GM23338 (cell line): Measurements from ENCODE around the gene CITED4. TPM values are rescaled to one million over a fixed set of nuclear protein-coding genes. Genes with fewer than 3 reads are reported as not detected.

Source experiments
- ATAC-seq: fragments of 200-7000 bp; cut with Tn5 transposase; 3 replicates; pipeline ENCODE4 v1.9.1; 2020
- DNase-seq: peaks from one replicate; pipeline ENCODE4 v3.0.0-alpha.2; 2015; ENCODE audit warnings: low spot score
- H2AFZ ChIP-seq: fragments of 200-600 bp; sonication (generic); 2 replicates; pipeline ENCODE4 v1.8.0; 2016; ENCODE audit warnings: antibody characterized with exemption, mild to moderate bottlenecking, moderate library complexity
- H3F3A ChIP-seq: fragments of 200-600 bp; sonication (generic); replicated peaks from 2 replicates; pipeline ENCODE4 v1.8.0; 2017; ENCODE audit warnings: antibody characterized with exemption, mixed run types, low read depth
- H3K27ac ChIP-seq: fragments of 200-600 bp; sonication (generic); 2 replicates; pipeline ENCODE4 v1.6.1; 2016; ENCODE audit warnings: low read depth
- H3K27me3 ChIP-seq: fragments of 200-600 bp; sonication (generic); 2 replicates; pipeline ENCODE4 v1.8.0; 2016; ENCODE audit warnings: mild to moderate bottlenecking, mixed run types, moderate library complexity; ENCODE audit not compliant: insufficient read depth
- H3K36me3 ChIP-seq: fragments of 200-600 bp; sonication (generic); 2 replicates; pipeline ENCODE4 v1.8.0; 2016; ENCODE audit warnings: mild to moderate bottlenecking; ENCODE audit not compliant: insufficient read depth
- H3K4me1 ChIP-seq: fragments of 200-600 bp; sonication (generic); 2 replicates; pipeline ENCODE4 v1.8.0; 2016; ENCODE audit warnings: mild to moderate bottlenecking, moderate library complexity; ENCODE audit not compliant: insufficient read depth
- H3K4me2 ChIP-seq: fragments of 200-600 bp; sonication (generic); 2 replicates; pipeline ENCODE4 v1.7.1; 2017; ENCODE audit warnings: mixed run types
- H3K4me3 ChIP-seq: fragments of 200-600 bp; sonication (generic); 2 replicates; pipeline ENCODE4 v1.6.1; 2016; ENCODE audit warnings: mixed run types
- H3K79me2 ChIP-seq: fragments of 200-600 bp; sonication (generic); replicated peaks from 2 replicates; pipeline ENCODE4 v1.8.0; 2017; ENCODE audit warnings: mild to moderate bottlenecking; ENCODE audit not compliant: insufficient read depth
- H3K9me2 ChIP-seq: fragments of 200-600 bp; sonication (generic); 2 replicates; pipeline ENCODE4 v1.8.0; 2017; ENCODE audit not compliant: insufficient read depth
- H4K20me1 ChIP-seq: fragments of 200-600 bp; sonication (generic); replicated peaks from 2 replicates; pipeline ENCODE4 v1.8.0; 2017; ENCODE audit warnings: mild to moderate bottlenecking; ENCODE audit not compliant: insufficient read depth
- H3K27ac Mint-ChIP-seq: 2 replicates; pipeline ENCODE4 v1.8.0; 2020; ENCODE audit warnings: inconsistent platforms, mild to moderate bottlenecking, moderate library complexity, mixed read lengths
- H3K27me3 Mint-ChIP-seq: 3 replicates; pipeline ENCODE4 v1.8.0; 2022; ENCODE audit warnings: low read depth, mild to moderate bottlenecking, moderate library complexity, mixed read lengths, inconsistent platforms; ENCODE audit not compliant: insufficient read depth, poor library complexity
- H3K36me3 Mint-ChIP-seq: 3 replicates; pipeline ENCODE4 v1.8.0; 2021; ENCODE audit warnings: low read depth, mild to moderate bottlenecking, inconsistent platforms, moderate library complexity, mixed read lengths
- H3K4me1 Mint-ChIP-seq: 3 replicates; pipeline ENCODE4 v1.8.0; 2020; ENCODE audit warnings: mild to moderate bottlenecking, inconsistent platforms, mixed read lengths
- H3K4me3 Mint-ChIP-seq: 3 replicates; pipeline ENCODE4 v1.8.0; 2021; ENCODE audit warnings: moderate library complexity, mild to moderate bottlenecking, inconsistent platforms, mixed read lengths
- H3K9me3 Mint-ChIP-seq: 3 replicates; pipeline ENCODE4 v1.8.0; 2020; ENCODE audit warnings: moderate library complexity, mild to moderate bottlenecking, inconsistent platforms, mixed read lengths
- CREB1 ChIP-seq: fragments of 250-450 bp; sonication (Bioruptor Pico); IDR thresholded peaks from 2 replicates; pipeline ENCODE4 v1.5.0; 2020; ENCODE audit warnings: low read depth, mild to moderate bottlenecking, moderate library complexity
- CTCF ChIP-seq, 2 experiments: fragments of 200-600 bp in 1 of 2; sonication (generic) in 1 of 2; conservative IDR thresholded peaks; 2 replicates each; pipeline versions ENCODE4 v1.5.1 to v1.6.1; 2016 to 2017; ENCODE audit warnings: antibody characterized with exemption in 2 of 2, low read depth in 2 of 2, mild to moderate bottlenecking in 2 of 2, moderate library complexity in 1 of 2
- ETS1 ChIP-seq: IDR thresholded peaks from 2 replicates; pipeline ENCODE4 v1.6.1; 2016; ENCODE audit warnings: antibody characterized with exemption
- EZH2 ChIP-seq: fragments of 200-600 bp; sonication (generic); IDR thresholded peaks from one replicate; pipeline ENCODE4 v1.8.0; 2017; ENCODE audit warnings: antibody characterized with exemption, mild to moderate bottlenecking, low read depth; ENCODE audit not compliant: unreplicated experiment
- EZH2phosphoT487 ChIP-seq: fragments of 200-600 bp; sonication (generic); IDR thresholded peaks from one replicate; pipeline ENCODE4 v1.8.1; 2018; ENCODE audit warnings: antibody characterized with exemption; ENCODE audit not compliant: unreplicated experiment
- JUNB ChIP-seq: IDR thresholded peaks from one replicate; pipeline ENCODE4 v1.6.1; 2016; ENCODE audit warnings: antibody characterized with exemption; ENCODE audit not compliant: unreplicated experiment
- POLR2AphosphoS5 ChIP-seq: IDR thresholded peaks from 2 replicates; pipeline ENCODE4 v1.6.1; 2016; ENCODE audit warnings: antibody characterized with exemption, low read depth
- STAT1 ChIP-seq: IDR thresholded peaks from one replicate; pipeline ENCODE4 v1.6.1; 2016; ENCODE audit warnings: antibody characterized with exemption; ENCODE audit not compliant: unreplicated experiment
- ZNF114 ChIP-seq: fragments of 250-450 bp; sonication (Bioruptor Pico); IDR thresholded peaks from 2 replicates; pipeline ENCODE4 v1.5.0; 2020; ENCODE audit warnings: mild to moderate bottlenecking, moderate library complexity
- ZNF331 ChIP-seq: fragments of 250-450 bp; sonication (Bioruptor Pico); IDR thresholded peaks from 2 replicates; pipeline ENCODE4 v1.5.0; 2020; ENCODE audit warnings: low read depth, mild to moderate bottlenecking, moderate library complexity
- polyA plus RNA-seq: library from polyadenylated mRNA; unstranded; fragments of >200 nt; fragmentation: Nextera tagmentation; extraction: Ambion mirVana; gene quantifications from 2 replicates; pipeline ENCODE4 v1.2.1, GENCODE V29; 2016
- total RNA-seq: library from RNA; depleted of rRNA; stranded (reverse); fragments of >200 nt; shearing (Covaris generic); gene quantifications from 2 replicates; pipeline ENCODE4 v1.2.3, GENCODE V29; 2014
- TF ChIP-seq, protein P1 (sequence below): fragments of 250-450 bp; sonication (Bioruptor Pico); IDR thresholded peaks from 2 replicates; pipeline ENCODE4 v1.5.0; 2020; ENCODE audit warnings: mild to moderate bottlenecking, moderate library complexity

CITED4 gene
- total and polyA plus RNA-seq, 2 experiments from 2014 or later = 2.9 to 18.7 TPM

DNA sequence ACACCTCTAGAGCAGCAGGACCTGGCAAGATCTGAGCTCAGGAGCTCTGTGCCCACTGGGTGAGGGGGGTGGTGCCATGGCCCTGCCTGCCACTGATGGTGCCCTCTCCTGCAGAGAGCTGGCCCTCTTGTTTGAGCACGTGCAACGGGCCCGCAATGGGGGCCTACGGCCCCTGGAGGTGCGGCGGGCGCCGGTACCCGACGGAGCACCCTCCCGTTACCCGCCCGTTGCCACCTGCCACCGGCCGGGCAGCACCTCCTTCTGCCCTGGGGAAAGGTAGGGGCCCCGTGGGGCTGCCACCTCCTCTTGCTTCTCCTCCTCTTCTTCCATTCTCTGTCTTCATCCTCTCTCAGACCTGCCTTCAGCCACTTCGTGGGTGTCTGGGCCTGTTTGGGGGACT is 38.2 kb downstream of the CITED4 start:
- no peak for ATAC-seq
- no peak overlapping the region for H3K4me3 Mint-ChIP-seq

GRCh38 chr1:40823345-40823744 is 38.8 kb downstream of the CITED4 start:
- Histone ChIP-seq H3K79me2 (no peaks in the 10 kb centered on the region), H3K4me2 (no peak overlapping the region), H3K4me1 (peaks cover 15% of the 10 kb centered on the region), H3K27me3 (peaks cover 5% of the 10 kb centered on the region; the same call in 1 of the 2 replicates), H3K4me3 (no peak overlapping the region), H3K9me2 (no peaks in the 10 kb centered on the region), H4K20me1 (no peaks in the 10 kb centered on the region), H3F3A (no peaks in the 10 kb centered on the region), H3K36me3 (no peaks in the 10 kb centered on the region), H2AFZ (no peak overlapping the region), H3K27ac (no peak overlapping the region)
- no peak for ATAC-seq
- no peak for TF ChIP-seq STAT1
- no peak for TF ChIP-seq JUNB
- TF ChIP-seq, protein P1, sequence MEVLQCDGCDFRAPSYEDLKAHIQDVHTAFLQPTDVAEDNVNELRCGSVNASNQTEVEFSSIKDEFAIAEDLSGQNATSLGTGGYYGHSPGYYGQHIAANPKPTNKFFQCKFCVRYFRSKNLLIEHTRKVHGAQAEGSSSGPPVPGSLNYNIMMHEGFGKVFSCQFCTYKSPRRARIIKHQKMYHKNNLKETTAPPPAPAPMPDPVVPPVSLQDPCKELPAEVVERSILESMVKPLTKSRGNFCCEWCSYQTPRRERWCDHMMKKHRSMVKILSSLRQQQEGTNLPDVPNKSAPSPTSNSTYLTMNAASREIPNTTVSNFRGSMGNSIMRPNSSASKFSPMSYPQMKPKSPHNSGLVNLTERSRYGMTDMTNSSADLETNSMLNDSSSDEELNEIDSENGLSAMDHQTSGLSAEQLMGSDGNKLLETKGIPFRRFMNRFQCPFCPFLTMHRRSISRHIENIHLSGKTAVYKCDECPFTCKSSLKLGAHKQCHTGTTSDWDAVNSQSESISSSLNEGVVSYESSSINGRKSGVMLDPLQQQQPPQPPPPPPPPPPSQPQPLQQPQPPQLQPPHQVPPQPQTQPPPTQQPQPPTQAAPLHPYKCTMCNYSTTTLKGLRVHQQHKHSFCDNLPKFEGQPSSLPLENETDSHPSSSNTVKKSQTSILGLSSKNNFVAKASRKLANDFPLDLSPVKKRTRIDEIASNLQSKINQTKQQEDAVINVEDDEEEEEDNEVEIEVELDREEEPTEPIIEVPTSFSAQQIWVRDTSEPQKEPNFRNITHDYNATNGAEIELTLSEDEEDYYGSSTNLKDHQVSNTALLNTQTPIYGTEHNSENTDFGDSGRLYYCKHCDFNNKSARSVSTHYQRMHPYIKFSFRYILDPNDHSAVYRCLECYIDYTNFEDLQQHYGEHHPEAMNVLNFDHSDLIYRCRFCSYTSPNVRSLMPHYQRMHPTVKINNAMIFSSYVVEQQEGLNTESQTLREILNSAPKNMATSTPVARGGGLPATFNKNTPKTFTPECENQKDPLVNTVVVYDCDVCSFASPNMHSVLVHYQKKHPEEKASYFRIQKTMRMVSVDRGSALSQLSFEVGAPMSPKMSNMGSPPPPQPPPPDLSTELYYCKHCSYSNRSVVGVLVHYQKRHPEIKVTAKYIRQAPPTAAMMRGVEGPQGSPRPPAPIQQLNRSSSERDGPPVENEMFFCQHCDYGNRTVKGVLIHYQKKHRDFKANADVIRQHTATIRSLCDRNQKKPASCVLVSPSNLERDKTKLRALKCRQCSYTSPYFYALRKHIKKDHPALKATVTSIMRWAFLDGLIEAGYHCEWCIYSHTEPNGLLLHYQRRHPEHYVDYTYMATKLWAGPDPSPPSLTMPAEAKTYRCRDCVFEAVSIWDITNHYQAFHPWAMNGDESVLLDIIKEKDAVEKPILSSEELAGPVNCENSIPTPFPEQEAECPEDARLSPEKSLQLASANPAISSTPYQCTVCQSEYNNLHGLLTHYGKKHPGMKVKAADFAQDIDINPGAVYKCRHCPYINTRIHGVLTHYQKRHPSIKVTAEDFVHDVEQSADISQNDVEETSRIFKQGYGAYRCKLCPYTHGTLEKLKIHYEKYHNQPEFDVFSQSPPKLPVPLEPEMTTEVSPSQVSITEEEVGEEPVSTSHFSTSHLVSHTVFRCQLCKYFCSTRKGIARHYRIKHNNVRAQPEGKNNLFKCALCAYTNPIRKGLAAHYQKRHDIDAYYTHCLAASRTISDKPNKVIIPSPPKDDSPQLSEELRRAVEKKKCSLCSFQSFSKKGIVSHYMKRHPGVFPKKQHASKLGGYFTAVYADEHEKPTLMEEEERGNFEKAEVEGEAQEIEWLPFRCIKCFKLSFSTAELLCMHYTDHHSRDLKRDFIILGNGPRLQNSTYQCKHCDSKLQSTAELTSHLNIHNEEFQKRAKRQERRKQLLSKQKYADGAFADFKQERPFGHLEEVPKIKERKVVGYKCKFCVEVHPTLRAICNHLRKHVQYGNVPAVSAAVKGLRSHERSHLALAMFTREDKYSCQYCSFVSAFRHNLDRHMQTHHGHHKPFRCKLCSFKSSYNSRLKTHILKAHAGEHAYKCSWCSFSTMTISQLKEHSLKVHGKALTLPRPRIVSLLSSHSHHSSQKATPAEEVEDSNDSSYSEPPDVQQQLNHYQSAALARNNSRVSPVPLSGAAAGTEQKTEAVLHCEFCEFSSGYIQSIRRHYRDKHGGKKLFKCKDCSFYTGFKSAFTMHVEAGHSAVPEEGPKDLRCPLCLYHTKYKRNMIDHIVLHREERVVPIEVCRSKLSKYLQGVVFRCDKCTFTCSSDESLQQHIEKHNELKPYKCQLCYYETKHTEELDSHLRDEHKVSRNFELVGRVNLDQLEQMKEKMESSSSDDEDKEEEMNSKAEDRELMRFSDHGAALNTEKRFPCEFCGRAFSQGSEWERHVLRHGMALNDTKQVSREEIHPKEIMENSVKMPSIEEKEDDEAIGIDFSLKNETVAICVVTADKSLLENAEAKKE (CRISPR knock-in tag) = no peak
- TF ChIP-seq ZNF114 = no peak
- TF ChIP-seq EZH2 = no peak
- TF ChIP-seq ZNF331 (CRISPR knock-in tag) = no peak
- no peak for TF ChIP-seq POLR2AphosphoS5
- no peak for TF ChIP-seq CTCF (conservative IDR thresholded peaks at IDR 0.05; ENCODE audit: low read depth in 2 of 2)
- Mint-ChIP-seq H3K36me3 (no peaks in the 10 kb centered on the region; the same call in 2 of the 3 replicates), H3K4me3 (no peak overlapping the region), H3K4me1 (peaks cover 26% of the 10 kb centered on the region), H3K27ac (no peak overlapping the region), H3K9me3 (no peaks in the 10 kb centered on the region; the same call in 2 of the 3 replicates), H3K27me3 (peaks cover 18% of the 10 kb centered on the region)
- DNase-seq = no peak

More for the DNA sequence above, 38.2 kb downstream of the CITED4 start:
- Histone ChIP-seq H2AFZ (no peak overlapping the region), H4K20me1 (no peaks in the 10 kb centered on the region), H3K4me2 (no peak overlapping the region), H3K79me2 (no peaks in the 10 kb centered on the region), H3K27me3 (peaks cover 5% of the 10 kb centered on the region; the same call in 1 of the 2 replicates), H3K27ac (no peak overlapping the region), H3K9me2 (no peaks in the 10 kb centered on the region), H3K4me3 (no peak overlapping the region), H3F3A (no peaks in the 10 kb centered on the region), H3K4me1 (peaks cover 15% of the 10 kb centered on the region), H3K36me3 (no peaks in the 10 kb centered on the region)
- TF ChIP-seq CREB1 (CRISPR knock-in tag) (no peak), STAT1 (no peak), POLR2AphosphoS5 (no peak), ETS1 (no peak), EZH2phosphoT487 (no peak)
- peaks cover 26% of the 10 kb centered on the region for H3K4me1 Mint-ChIP-seq
- H3K27me3 Mint-ChIP-seq = peaks cover 18% of the 10 kb centered on the region
- H3K9me3 Mint-ChIP-seq = no peaks in the 10 kb centered on the region; the same call in 2 of the 3 replicates
- no peaks in the 10 kb centered on the region; the same call in 2 of the 3 replicates for H3K36me3 Mint-ChIP-seq
- no peak overlapping the region; the same call in 1 of the 2 replicates for H3K27ac Mint-ChIP-seq
- DNase-seq = no peak
